HCT116 (cell line): ENCODE measurements around the gene WNT8B. TPM values are rescaled to one million over a fixed set of nuclear protein-coding genes. Genes with fewer than 3 reads are reported as not detected.

Experiments
- ATAC-seq: fragments of 200-7000 bp; cut with Tn5 transposase; 2 replicates; pipeline ENCODE4 v1.9.1; 2020; ENCODE audit warnings: mild to moderate bottlenecking, moderate library complexity
- BruUV-seq: library from RNA; stranded (reverse); fragments of 400-500 nt; replicated peaks from 2 replicates; lab custom pipeline; 2021; lab: Mats Ljungman, UMichigan
- CTCF ChIA-PET: fragments of 300-600 bp; sonication (Branson Sonifier 250); formaldehyde crosslinking; loops from one replicate; lab custom pipeline; 2021; ENCODE audit warnings: antibody characterized with exemption; lab: Charles Lee
- POLR2A ChIA-PET: fragments of 300-600, 350-600 bp; sonication (Branson Sonifier 250); formaldehyde crosslinking; loops from one replicate; lab custom pipeline; 2021; ENCODE audit warnings: antibody characterized with exemption; lab: Charles Lee
- RAD21 ChIA-PET, 2 experiments: fragments of 300-600 bp; sonication (Branson Sonifier 250); formaldehyde crosslinking; loops; one replicate each; lab custom pipeline; 2023; ENCODE audit warnings: low total read pairs in 2 of 2; ENCODE audit not compliant: uncharacterized antibody in 2 of 2, unreplicated experiment in 2 of 2, low non-redundant PET in 1 of 2; lab: Charles Lee
- DNase-seq: peaks from one replicate; pipeline ENCODE4 v3.0.0-alpha.2; 2010; ENCODE audit warnings: low read depth, low spot score
- H2AFZ ChIP-seq: fragments of 200-600 bp; shearing (Covaris generic), sonication (generic); 2 replicates; pipeline ENCODE4 v1.6.1; 2017; ENCODE audit warnings: low read depth, mixed run types, mixed read lengths, antibody characterized with exemption, low read length; ENCODE audit not compliant: poor library complexity, severe bottlenecking
- H3K27ac ChIP-seq: 2 replicates; pipeline ENCODE4 v1.5.1; 2012; ENCODE audit warnings: low read depth, low read length
- H3K27me3 ChIP-seq: fragments of 200-600 bp; sonication (generic); 2 replicates; pipeline ENCODE4 v1.6.1; 2016; ENCODE audit warnings: mixed run types, low read length, mixed read lengths; ENCODE audit not compliant: insufficient read depth
- H3K36me3 ChIP-seq, 2 experiments: fragments of 200-500 bp in 1 of 2; fragments of 200-600 bp in 1 of 2; sonication (Bioruptor generic) in 1 of 2; sonication (generic) in 1 of 2; 2 replicates each; pipeline versions ENCODE4 v1.5.1 to v1.6.1; 2014 to 2016; ENCODE audit warnings: low read length in 2 of 2, inconsistent platforms in 1 of 2, mixed read lengths in 1 of 2, mixed run types in 1 of 2; ENCODE audit not compliant: insufficient read depth in 2 of 2, control insufficient read depth in 1 of 2
- H3K4me1 ChIP-seq, 2 experiments: fragments of 200-600 bp in 1 of 2; sonication (generic) in 1 of 2; 2 replicates each; pipeline versions ENCODE4 v1.5.1 to v1.6.1; 2012 to 2017; ENCODE audit warnings: low read length in 2 of 2, inconsistent platforms in 1 of 2, mild to moderate bottlenecking in 1 of 2, mixed read lengths in 1 of 2, mixed run types in 1 of 2, moderate library complexity in 1 of 2; ENCODE audit not compliant: insufficient read depth in 2 of 2, control insufficient read depth in 1 of 2
- H3K4me2 ChIP-seq: fragments of 200-600 bp; sonication (generic); 2 replicates; pipeline ENCODE4 v1.6.1; 2017; ENCODE audit warnings: mixed run types, low read length, mixed read lengths
- H3K4me3 ChIP-seq, 2 experiments: fragments of 200-600 bp in 1 of 2; sonication (generic) in 1 of 2; replicated peaks in 1 of 2; 2 replicates each; pipeline ENCODE4 v1.5.1; 2011 to 2016; ENCODE audit warnings: low read length in 2 of 2, control low read depth in 1 of 2, low read depth in 1 of 2, mild to moderate bottlenecking in 1 of 2, mixed read lengths in 1 of 2, mixed run types in 1 of 2
- H3K79me2 ChIP-seq: fragments of 200-600 bp; sonication (generic); 2 replicates; pipeline ENCODE4 v1.6.1; 2017; ENCODE audit warnings: mild to moderate bottlenecking, mixed run types, low read length, moderate library complexity, mixed read lengths; ENCODE audit not compliant: insufficient read depth
- H3K9ac ChIP-seq: fragments of 200-600 bp; sonication (generic); 2 replicates; pipeline ENCODE4 v1.6.1; 2016; ENCODE audit warnings: low read length, mixed read lengths
- H3K9me2 ChIP-seq: fragments of 200-600 bp; sonication (generic), shearing (Covaris generic); 2 replicates; pipeline ENCODE4 v1.6.1; 2017; ENCODE audit warnings: mixed run types, mild to moderate bottlenecking, moderate library complexity; ENCODE audit not compliant: insufficient read depth
- H3K9me3 ChIP-seq, 2 experiments: fragments of 200-500 bp in 1 of 2; fragments of 200-600 bp in 1 of 2; sonication (Bioruptor generic) in 1 of 2; sonication (generic) in 1 of 2; 2 replicates each; pipeline ENCODE4 v1.6.1; 2014 to 2017; ENCODE audit warnings: low read length in 2 of 2, mixed read lengths in 2 of 2, inconsistent platforms in 1 of 2, low read depth in 1 of 2, mild to moderate bottlenecking in 1 of 2, mixed run types in 1 of 2, moderate library complexity in 1 of 2; ENCODE audit not compliant: control insufficient read depth in 1 of 2, insufficient read depth in 1 of 2
- H4K20me1 ChIP-seq: fragments of 200-600 bp; sonication (generic), shearing (Covaris generic); 2 replicates; pipeline ENCODE4 v1.6.1; 2017; ENCODE audit warnings: mixed run types, mild to moderate bottlenecking, moderate library complexity; ENCODE audit not compliant: insufficient read depth
- CBX3 ChIP-seq: IDR thresholded peaks from 2 replicates; pipeline ENCODE4 v1.6.1; 2012; ENCODE audit warnings: low read depth
- CEBPB ChIP-seq: IDR thresholded peaks from 2 replicates; pipeline ENCODE4 v1.6.1; 2012; ENCODE audit warnings: low read depth
- EGR1 ChIP-seq: IDR thresholded peaks from 2 replicates; pipeline ENCODE4 v1.6.1; 2012; ENCODE audit warnings: low read depth
- ELF1 ChIP-seq: IDR thresholded peaks from 2 replicates; pipeline ENCODE4 v1.6.1; 2012; ENCODE audit warnings: low read depth, borderline replicate concordance
- EZH2 ChIP-seq: fragments of 200-600 bp; sonication (generic); IDR thresholded peaks from 2 replicates; pipeline ENCODE4 v1.6.1; 2017; ENCODE audit warnings: antibody characterized with exemption, mixed run types
- EZH2phosphoT487 ChIP-seq: fragments of 200-600 bp; IDR thresholded peaks from 2 replicates; pipeline ENCODE4 v1.6.1; 2018; ENCODE audit warnings: antibody characterized with exemption, borderline replicate concordance
- JUND ChIP-seq: IDR thresholded peaks from 2 replicates; pipeline ENCODE4 v1.6.1; 2012
- POLR2A ChIP-seq: IDR thresholded peaks from 2 replicates; pipeline ENCODE4 v1.7.0; 2011; ENCODE audit warnings: borderline replicate concordance; ENCODE audit not compliant: insufficient read depth, insufficient read length; ENCODE audit errors: extremely low read depth
- POLR2AphosphoS5 ChIP-seq: IDR thresholded peaks from 2 replicates; pipeline ENCODE4 v1.6.1; 2011; ENCODE audit warnings: mild to moderate bottlenecking, low read depth, low read length, moderate library complexity
- RAD21 ChIP-seq: IDR thresholded peaks from 2 replicates; pipeline ENCODE4 v1.6.1; 2012; ENCODE audit warnings: low read depth, mild to moderate bottlenecking
- SP1 ChIP-seq: IDR thresholded peaks from 2 replicates; pipeline ENCODE4 v1.6.1; 2012; ENCODE audit warnings: low read depth
- SRF ChIP-seq: IDR thresholded peaks from 2 replicates; pipeline ENCODE4 v1.6.1; 2012; ENCODE audit warnings: low read depth
- TCF7L2 ChIP-seq: IDR thresholded peaks from 2 replicates; pipeline ENCODE4 v1.7.0; 2011; ENCODE audit warnings: borderline replicate concordance, inconsistent platforms; ENCODE audit not compliant: insufficient read depth, insufficient read length; ENCODE audit errors: extremely low read depth
- YY1 ChIP-seq: IDR thresholded peaks from 2 replicates; pipeline ENCODE4 v1.6.1; 2011; ENCODE audit warnings: low read length, low read depth, moderate library complexity, mild to moderate bottlenecking; ENCODE audit not compliant: insufficient replicate concordance; ENCODE audit errors: extremely low read depth
- ZFX ChIP-seq: fragments of 450-650 bp; IDR thresholded peaks from 2 replicates; pipeline ENCODE4 v1.6.1; 2017
- intact Hi-C: fragments of 100-400 bp; cut with micrococcal nuclease; formaldehyde crosslinking; loops from 2 replicates; pipeline ENCODE4 v1.10.0; 2022
- total RNA-seq: library from RNA; stranded (reverse); gene quantifications from one replicate; pipeline ENCODE4 v1.2.1, GENCODE V29; 2021; ENCODE audit not compliant: unreplicated experiment
- TF ChIP-seq, protein P1 (sequence below): IDR thresholded peaks from 2 replicates; pipeline ENCODE4 v1.6.1; 2012
- TF ChIP-seq, protein P2 (sequence below): IDR thresholded peaks from 2 replicates; pipeline ENCODE4 v1.6.1; 2011; ENCODE audit warnings: mild to moderate bottlenecking, low read length, moderate library complexity; ENCODE audit not compliant: insufficient replicate concordance; ENCODE audit errors: extremely low read depth
- TF ChIP-seq, protein P3 (sequence below), 3 experiments: fragments of 200-600 bp in 1 of 3; sonication (generic) in 1 of 3; IDR thresholded peaks in 2 of 3; conservative IDR thresholded peaks in 1 of 3; 2 replicates each; pipeline ENCODE4 v1.5.1; 2012 to 2017; ENCODE audit warnings: low read depth in 2 of 3, low read length in 2 of 3, antibody characterized with exemption in 1 of 3, borderline replicate concordance in 1 of 3, control low read depth in 1 of 3, mild to moderate bottlenecking in 1 of 3, mixed read lengths in 1 of 3, mixed run types in 1 of 3, moderate library complexity in 1 of 3; ENCODE audit not compliant: insufficient read depth in 1 of 3

The WNT8B gene
- total RNA-seq, 1 experiment from 2014 or later, result not detected

- CTCF ChIA-PET, result interaction anchor here (1.4 kb wide), 1 partner anchor 354 kb away, joined by 4 read pairs; no protein-coding TSS in a partner anchor
- no peaks in the 10 kb centered on the region for H3K27me3 ChIP-seq
- POLR2A ChIA-PET, result no interaction called here
- ATAC-seq (no peak), DNase-seq (no peak)
- H3K4me3 ChIP-seq, result no peak overlapping the region
- H4K20me1 ChIP-seq, result no peaks in the 10 kb centered on the region
- peaks cover 7 to 10% of the 10 kb centered on the region in 2 experiments; a peak in 3 of 4 replicates for H3K4me1 ChIP-seq
- no TSS peak for BruUV-seq
- H3K9me3 ChIP-seq, result no peaks in the 10 kb centered on the region
- H3K4me2 ChIP-seq, result no peak overlapping the region
- no peak overlapping the region for H3K9ac ChIP-seq
- H3K9me2 ChIP-seq, result no peaks in the 10 kb centered on the region
- H3K79me2 ChIP-seq, result peaks cover 35% of the 10 kb centered on the region
- TF ChIP-seq ELF1, result no peak
- no peak for TF ChIP-seq RAD21
- TF ChIP-seq YY1, result no peak
- TF ChIP-seq CEBPB, result no peak
- no peak for TF ChIP-seq EZH2phosphoT487
- TF ChIP-seq, protein P1, sequence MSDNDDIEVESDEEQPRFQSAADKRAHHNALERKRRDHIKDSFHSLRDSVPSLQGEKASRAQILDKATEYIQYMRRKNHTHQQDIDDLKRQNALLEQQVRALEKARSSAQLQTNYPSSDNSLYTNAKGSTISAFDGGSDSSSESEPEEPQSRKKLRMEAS, result no peak
- no peak for TF ChIP-seq JUND
- no peak for TF ChIP-seq ZFX
- no peak for TF ChIP-seq SRF
- TF ChIP-seq, protein P2, sequence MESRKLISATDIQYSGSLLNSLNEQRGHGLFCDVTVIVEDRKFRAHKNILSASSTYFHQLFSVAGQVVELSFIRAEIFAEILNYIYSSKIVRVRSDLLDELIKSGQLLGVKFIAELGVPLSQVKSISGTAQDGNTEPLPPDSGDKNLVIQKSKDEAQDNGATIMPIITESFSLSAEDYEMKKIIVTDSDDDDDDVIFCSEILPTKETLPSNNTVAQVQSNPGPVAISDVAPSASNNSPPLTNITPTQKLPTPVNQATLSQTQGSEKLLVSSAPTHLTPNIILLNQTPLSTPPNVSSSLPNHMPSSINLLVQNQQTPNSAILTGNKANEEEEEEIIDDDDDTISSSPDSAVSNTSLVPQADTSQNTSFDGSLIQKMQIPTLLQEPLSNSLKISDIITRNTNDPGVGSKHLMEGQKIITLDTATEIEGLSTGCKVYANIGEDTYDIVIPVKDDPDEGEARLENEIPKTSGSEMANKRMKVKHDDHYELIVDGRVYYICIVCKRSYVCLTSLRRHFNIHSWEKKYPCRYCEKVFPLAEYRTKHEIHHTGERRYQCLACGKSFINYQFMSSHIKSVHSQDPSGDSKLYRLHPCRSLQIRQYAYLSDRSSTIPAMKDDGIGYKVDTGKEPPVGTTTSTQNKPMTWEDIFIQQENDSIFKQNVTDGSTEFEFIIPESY, result no peak
- no peak for TF ChIP-seq EZH2
- TF ChIP-seq SP1, result no peak
- TF ChIP-seq POLR2A, result no peak
- no peak for TF ChIP-seq CBX3
- TF ChIP-seq TCF7L2, result no peak
- no peak for TF ChIP-seq EGR1
- TF ChIP-seq, protein P3, sequence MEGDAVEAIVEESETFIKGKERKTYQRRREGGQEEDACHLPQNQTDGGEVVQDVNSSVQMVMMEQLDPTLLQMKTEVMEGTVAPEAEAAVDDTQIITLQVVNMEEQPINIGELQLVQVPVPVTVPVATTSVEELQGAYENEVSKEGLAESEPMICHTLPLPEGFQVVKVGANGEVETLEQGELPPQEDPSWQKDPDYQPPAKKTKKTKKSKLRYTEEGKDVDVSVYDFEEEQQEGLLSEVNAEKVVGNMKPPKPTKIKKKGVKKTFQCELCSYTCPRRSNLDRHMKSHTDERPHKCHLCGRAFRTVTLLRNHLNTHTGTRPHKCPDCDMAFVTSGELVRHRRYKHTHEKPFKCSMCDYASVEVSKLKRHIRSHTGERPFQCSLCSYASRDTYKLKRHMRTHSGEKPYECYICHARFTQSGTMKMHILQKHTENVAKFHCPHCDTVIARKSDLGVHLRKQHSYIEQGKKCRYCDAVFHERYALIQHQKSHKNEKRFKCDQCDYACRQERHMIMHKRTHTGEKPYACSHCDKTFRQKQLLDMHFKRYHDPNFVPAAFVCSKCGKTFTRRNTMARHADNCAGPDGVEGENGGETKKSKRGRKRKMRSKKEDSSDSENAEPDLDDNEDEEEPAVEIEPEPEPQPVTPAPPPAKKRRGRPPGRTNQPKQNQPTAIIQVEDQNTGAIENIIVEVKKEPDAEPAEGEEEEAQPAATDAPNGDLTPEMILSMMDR (IDR thresholded peaks at IDR 0.05 in 2 of 3, conservative IDR thresholded peaks at IDR 0.05 in 1 of 3; ENCODE audit: borderline replicate concordance in 1 of 3, insufficient read depth in 1 of 3, low read depth in 2 of 3, low read length in 2 of 3), result no peak
- TF ChIP-seq POLR2AphosphoS5, result no peak
- RAD21 ChIA-PET, result no interaction called here
- H3K36me3 ChIP-seq, result peaks cover 42% of the 10 kb centered on the region in 2 experiments
- no peak overlapping the region for H2AFZ ChIP-seq
- intact Hi-C loops, result no loop called here
- no peak overlapping the region for H3K27ac ChIP-seq
Measured at GRCh38 chr10:100524206-100524605, 61.4 kb downstream of the WNT8B start.
